PC-9 (cell line): Measurements from ENCODE around the gene LAMA2. TPM values are rescaled to one million over a fixed set of nuclear protein-coding genes. Genes with fewer than 3 reads are reported as not detected.
A peak's percentile ranks its signal among the peaks of the same experiment; 100 is the strongest.

ENCODE experiments used
- BruUV-seq: library from RNA; stranded (reverse); fragments of 400-500 nt; replicated peaks from 2 replicates; lab custom pipeline; 2021; lab: Mats Ljungman, UMichigan
- CTCF ChIA-PET: fragments of 300-600 bp; sonication (Branson Sonifier 250); formaldehyde crosslinking; loops from one replicate; lab custom pipeline; 2022; ENCODE audit warnings: antibody characterized with exemption; lab: Charles Lee
- POLR2A ChIA-PET: fragments of 300-600 bp; sonication (Branson Sonifier 250); formaldehyde crosslinking; loops from one replicate; lab custom pipeline; 2022; ENCODE audit warnings: antibody characterized with exemption; ENCODE audit not compliant: unreplicated experiment; lab: Charles Lee
- DNase-seq, 2 experiments: peaks; one replicate each; pipeline versions ENCODE4 v3.0.0 to v3.0.0-alpha.2; 2015 to 2022; ENCODE audit warnings: mixed read lengths in 1 of 2
- H2AFZ ChIP-seq: fragments of 200-600 bp; sonication (generic); 2 replicates; pipeline ENCODE4 v1.8.1; 2017; ENCODE audit warnings: antibody characterized with exemption
- H3F3A ChIP-seq: fragments of 200-600 bp; sonication (generic); 2 replicates; pipeline ENCODE4 v1.8.1; 2017; ENCODE audit warnings: antibody characterized with exemption, mild to moderate bottlenecking, low read depth; ENCODE audit not compliant: insufficient read depth
- H3K27ac ChIP-seq: fragments of 200-600 bp; sonication (generic); 2 replicates; pipeline ENCODE4 v1.6.1; 2016; ENCODE audit warnings: mixed run types
- H3K27me3 ChIP-seq: fragments of 200-600 bp; sonication (generic); 2 replicates; pipeline ENCODE4 v1.6.1; 2016; ENCODE audit warnings: low read depth, mixed run types; ENCODE audit not compliant: insufficient read depth
- H3K36me3 ChIP-seq: fragments of 200-600 bp; sonication (generic); 2 replicates; pipeline ENCODE4 v1.6.1; 2016; ENCODE audit warnings: low read depth, mixed run types
- H3K4me1 ChIP-seq: fragments of 200-600 bp; sonication (generic); replicated peaks from 2 replicates; pipeline ENCODE4 v1.6.1; 2016; ENCODE audit warnings: mixed run types; ENCODE audit not compliant: insufficient read depth
- H3K4me2 ChIP-seq: fragments of 200-600 bp; sonication (generic); 2 replicates; pipeline ENCODE4 v1.6.1; 2017; ENCODE audit warnings: mixed run types
- H3K4me3 ChIP-seq: fragments of 200-600 bp; sonication (generic); 2 replicates; pipeline ENCODE4 v1.6.1; 2016; ENCODE audit warnings: mixed run types
- H3K79me2 ChIP-seq: fragments of 200-600 bp; sonication (generic); 2 replicates; pipeline ENCODE4 v1.6.1; 2017; ENCODE audit warnings: low read depth, mixed run types
- H3K9me2 ChIP-seq: fragments of 200-600 bp; sonication (generic); 2 replicates; pipeline ENCODE4 v1.8.1; 2017; ENCODE audit warnings: mild to moderate bottlenecking; ENCODE audit not compliant: insufficient read depth
- H3K9me3 ChIP-seq: fragments of 200-600 bp; sonication (generic); 2 replicates; pipeline ENCODE4 v1.8.1; 2016; ENCODE audit warnings: low read depth; ENCODE audit not compliant: insufficient read depth
- H4K20me1 ChIP-seq: fragments of 200-600 bp; sonication (generic); 2 replicates; pipeline ENCODE4 v1.8.1; 2017; ENCODE audit not compliant: insufficient read depth
- EZH2 ChIP-seq: fragments of 200-600 bp; sonication (generic); IDR thresholded peaks from 2 replicates; pipeline ENCODE4 v1.8.0; 2017; ENCODE audit warnings: antibody characterized with exemption, low read depth
- intact Hi-C: fragments of 100-400 bp; cut with micrococcal nuclease; formaldehyde crosslinking; loops from one replicate; pipeline ENCODE4 v1.10.0; 2022; ENCODE audit not compliant: unreplicated experiment
- total RNA-seq: library from RNA; stranded (reverse); gene quantifications from 2 replicates; pipeline ENCODE4 v1.2.3, GENCODE V29; 2021
- TF ChIP-seq, protein P1 (sequence below): fragments of 200-600 bp; sonication (generic); conservative IDR thresholded peaks from 2 replicates; pipeline ENCODE4 v1.6.1; 2017; ENCODE audit warnings: mixed run types, antibody characterized with exemption, mild to moderate bottlenecking, moderate library complexity

LAMA2 gene
- total RNA-seq, 1 experiment from 2014 or later: 2.8 TPM

- Histone ChIP-seq H3K27me3 (no peaks in the 10 kb centered on the region), H4K20me1 (no peaks in the 10 kb centered on the region), H3K9me3 (no peaks in the 10 kb centered on the region), H2AFZ (no peak overlapping the region), H3K4me1 (no peaks in the 10 kb centered on the region), H3K79me2 (no peaks in the 10 kb centered on the region), H3K4me2 (no peak overlapping the region), H3K36me3 (no peaks in the 10 kb centered on the region), H3K9me2 (no peaks in the 10 kb centered on the region), H3K4me3 (no peak overlapping the region), H3F3A (no peaks in the 10 kb centered on the region), H3K27ac (no peak overlapping the region)
- intact Hi-C loops: no loop called here
- DNase-seq: no peak
- POLR2A ChIA-PET: no interaction called here
- CTCF ChIA-PET: no interaction called here
- no peak for TF ChIP-seq EZH2
- TF ChIP-seq, protein P1, sequence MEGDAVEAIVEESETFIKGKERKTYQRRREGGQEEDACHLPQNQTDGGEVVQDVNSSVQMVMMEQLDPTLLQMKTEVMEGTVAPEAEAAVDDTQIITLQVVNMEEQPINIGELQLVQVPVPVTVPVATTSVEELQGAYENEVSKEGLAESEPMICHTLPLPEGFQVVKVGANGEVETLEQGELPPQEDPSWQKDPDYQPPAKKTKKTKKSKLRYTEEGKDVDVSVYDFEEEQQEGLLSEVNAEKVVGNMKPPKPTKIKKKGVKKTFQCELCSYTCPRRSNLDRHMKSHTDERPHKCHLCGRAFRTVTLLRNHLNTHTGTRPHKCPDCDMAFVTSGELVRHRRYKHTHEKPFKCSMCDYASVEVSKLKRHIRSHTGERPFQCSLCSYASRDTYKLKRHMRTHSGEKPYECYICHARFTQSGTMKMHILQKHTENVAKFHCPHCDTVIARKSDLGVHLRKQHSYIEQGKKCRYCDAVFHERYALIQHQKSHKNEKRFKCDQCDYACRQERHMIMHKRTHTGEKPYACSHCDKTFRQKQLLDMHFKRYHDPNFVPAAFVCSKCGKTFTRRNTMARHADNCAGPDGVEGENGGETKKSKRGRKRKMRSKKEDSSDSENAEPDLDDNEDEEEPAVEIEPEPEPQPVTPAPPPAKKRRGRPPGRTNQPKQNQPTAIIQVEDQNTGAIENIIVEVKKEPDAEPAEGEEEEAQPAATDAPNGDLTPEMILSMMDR: no peak
- BruUV-seq: no TSS peak
Observed at GRCh38 chr6:129342796-129343195, 459.9 kb downstream of the LAMA2 start.

GRCh38 chr6:129344379-129344778 lies 461.4 kb downstream of the LAMA2 start:
- H4K20me1 ChIP-seq: no peaks in the 10 kb centered on the region
- intact Hi-C loops: no loop called here
- TF ChIP-seq EZH2: no peak
- TF ChIP-seq, protein P1: no peak
- H3K27ac ChIP-seq: no peak overlapping the region
- H3K4me2 ChIP-seq: no peak overlapping the region
- no peaks in the 10 kb centered on the region for H3K27me3 ChIP-seq
- ChIA-PET CTCF (no interaction called here), POLR2A (no interaction called here)
- H3K9me2 ChIP-seq: no peaks in the 10 kb centered on the region
- DNase-seq: no peak
- no peak overlapping the region for H3K4me3 ChIP-seq
- H3F3A ChIP-seq: no peaks in the 10 kb centered on the region
- H3K9me3 ChIP-seq: no peaks in the 10 kb centered on the region
- no peaks in the 10 kb centered on the region for H3K36me3 ChIP-seq
- BruUV-seq: no TSS peak
- no peaks in the 10 kb centered on the region for H3K79me2 ChIP-seq
- H2AFZ ChIP-seq: no peak overlapping the region; the same call in 1 of the 2 replicates
- H3K4me1 ChIP-seq: no peaks in the 10 kb centered on the region

- H4K20me1 ChIP-seq: no peaks in the 10 kb centered on the region
- ChIA-PET CTCF (no interaction called here), POLR2A (no interaction called here)
- intact Hi-C loops: no loop called here
- no peaks in the 10 kb centered on the region for H3K36me3 ChIP-seq
- H3F3A ChIP-seq: no peaks in the 10 kb centered on the region
- H3K9me2 ChIP-seq: no peaks in the 10 kb centered on the region
- no TSS peak for BruUV-seq
- no peak overlapping the region for H3K4me3 ChIP-seq
- no peaks in the 10 kb centered on the region for H3K27me3 ChIP-seq
- H3K4me1 ChIP-seq: no peaks in the 10 kb centered on the region
- DNase-seq: no peak
- no peak overlapping the region for H3K4me2 ChIP-seq
- TF ChIP-seq, protein P1: no peak
- no peaks in the 10 kb centered on the region for H3K79me2 ChIP-seq
- H3K27ac ChIP-seq: no peak overlapping the region
- H2AFZ ChIP-seq: 0 out of 2 replicates have a peak overlapping the region, but pooled peaks have one; percentile 30
- H3K9me3 ChIP-seq: no peaks in the 10 kb centered on the region
Observed at GRCh38 chr6:129345890-129346289, 463.0 kb downstream of the LAMA2 start.
